ENCODE results near the gene KCNJ6.
"Not testable (repeated sequence)": the region's sequence is repeated elsewhere in the genome, so short reads cannot be mapped to it uniquely, and the experiment has no call there.

KCNJ6 gene

GRCh38 chr21:37668462-37669239 is 247.6 kb downstream of the KCNJ6 start:
- ATAC-seq = peak; percentile 21
- no peaks in the 10 kb centered on the region for H3K4me1 Mint-ChIP-seq
- H3K9me3 Mint-ChIP-seq = no peaks in the 10 kb centered on the region
- no peaks in the 10 kb centered on the region for H3K36me3 Mint-ChIP-seq
- no peak for DNase-seq (ENCODE audit: low spot score in 2 of 2)
- no peak overlapping the region for H3K27ac Mint-ChIP-seq
- H3K4me3 Mint-ChIP-seq = no peak overlapping the region

GRCh38 chr21:37667380-37667779 is 248.9 kb downstream of the KCNJ6 start:
- Mint-ChIP-seq H3K4me3 (no peak overlapping the region), H3K36me3 (no peaks in the 10 kb centered on the region), H3K27ac (no peak overlapping the region), H3K9me3 (no peaks in the 10 kb centered on the region), H3K4me1 (no peaks in the 10 kb centered on the region)
- DNase-seq (ENCODE audit: low spot score in 2 of 2) (no peak), ATAC-seq (no peak)

GRCh38 chr21:37665230-37666024 is 250.8 kb downstream of the KCNJ6 start:
- H3K36me3 Mint-ChIP-seq = no peaks in the 10 kb centered on the region
- DNase-seq (ENCODE audit: low spot score in 2 of 2) = no peak
- H3K9me3 Mint-ChIP-seq = no peaks in the 10 kb centered on the region
- H3K4me3 Mint-ChIP-seq = no peak overlapping the region
- no peak for ATAC-seq
- no peaks in the 10 kb centered on the region for H3K4me1 Mint-ChIP-seq
- no peak overlapping the region for H3K27ac Mint-ChIP-seq

- not testable (repeated sequence) for H3K27ac Mint-ChIP-seq; H3K4me1 Mint-ChIP-seq; DNase-seq (ENCODE audit: low spot score in 2 of 2); H3K9me3 Mint-ChIP-seq; H3K4me3 Mint-ChIP-seq; ATAC-seq; H3K36me3 Mint-ChIP-seq
Observed at GRCh38 chr21:37662227-37662626, 254.0 kb downstream of the KCNJ6 start.

- H3K4me3 Mint-ChIP-seq = no peak overlapping the region
- no peaks in the 10 kb centered on the region for H3K36me3 Mint-ChIP-seq
- no peak for DNase-seq (ENCODE audit: low spot score in 2 of 2)
- no peak for ATAC-seq
- H3K27ac Mint-ChIP-seq = no peak overlapping the region
- no peaks in the 10 kb centered on the region for H3K9me3 Mint-ChIP-seq
- H3K4me1 Mint-ChIP-seq = no peaks in the 10 kb centered on the region
Observed at GRCh38 chr21:37660709-37661108, 255.5 kb downstream of the KCNJ6 start.

- no peak overlapping the region for H3K27ac Mint-ChIP-seq
- H3K9me3 Mint-ChIP-seq = no peaks in the 10 kb centered on the region
- H3K4me3 Mint-ChIP-seq = no peak overlapping the region
- no peaks in the 10 kb centered on the region for H3K36me3 Mint-ChIP-seq
- DNase-seq (ENCODE audit: low spot score in 2 of 2) (no peak), ATAC-seq (peak; percentile 24)
- no peaks in the 10 kb centered on the region for H3K4me1 Mint-ChIP-seq
Observed at GRCh38 chr21:37659874-37660273, 256.4 kb downstream of the KCNJ6 start.

GRCh38 chr21:37658817-37659458 is 257.3 kb downstream of the KCNJ6 start:
- Mint-ChIP-seq H3K27ac (no peak overlapping the region), H3K4me1 (no peaks in the 10 kb centered on the region), H3K36me3 (no peaks in the 10 kb centered on the region), H3K9me3 (no peaks in the 10 kb centered on the region), H3K4me3 (no peak overlapping the region)
- DNase-seq (ENCODE audit: low spot score in 2 of 2) (no peak), ATAC-seq (no peak)

GRCh38 chr21:37658121-37658816 is 258.0 kb downstream of the KCNJ6 start:
- no peak for ATAC-seq
- DNase-seq (ENCODE audit: low spot score in 2 of 2) = no peak
- no peak overlapping the region for H3K27ac Mint-ChIP-seq

GRCh38 chr21:37656899-37657298 is 259.4 kb downstream of the KCNJ6 start:
- H3K9me3 Mint-ChIP-seq = no peaks in the 10 kb centered on the region
- no peak overlapping the region for H3K27ac Mint-ChIP-seq
- H3K36me3 Mint-ChIP-seq = no peaks in the 10 kb centered on the region
- no peak overlapping the region for H3K4me3 Mint-ChIP-seq
- no peak for ATAC-seq
- DNase-seq (ENCODE audit: low spot score in 2 of 2) = no peak
- no peaks in the 10 kb centered on the region for H3K4me1 Mint-ChIP-seq

More at GRCh38 chr21:37658121-37658816, 258.0 kb downstream of the KCNJ6 start:
- no peaks in the 10 kb centered on the region for H3K4me1 Mint-ChIP-seq
- H3K9me3 Mint-ChIP-seq = no peaks in the 10 kb centered on the region
- no peaks in the 10 kb centered on the region for H3K36me3 Mint-ChIP-seq
- H3K4me3 Mint-ChIP-seq = no peak overlapping the region

GRCh38 chr21:37655611-37656300 is 260.5 kb downstream of the KCNJ6 start:
- ATAC-seq = no peak
- H3K27ac Mint-ChIP-seq = no peak overlapping the region
- no peaks in the 10 kb centered on the region for H3K9me3 Mint-ChIP-seq
- H3K4me1 Mint-ChIP-seq = no peaks in the 10 kb centered on the region
- no peak overlapping the region for H3K4me3 Mint-ChIP-seq
- H3K36me3 Mint-ChIP-seq = no peaks in the 10 kb centered on the region
- DNase-seq (ENCODE audit: low spot score in 2 of 2) = no peak

GRCh38 chr21:37654596-37654995 is 261.7 kb downstream of the KCNJ6 start:
- Mint-ChIP-seq H3K27ac (no peak overlapping the region), H3K4me1 (no peaks in the 10 kb centered on the region), H3K9me3 (no peaks in the 10 kb centered on the region), H3K4me3 (no peak overlapping the region), H3K36me3 (no peaks in the 10 kb centered on the region)
- DNase-seq (ENCODE audit: low spot score in 2 of 2) = no peak
- no peak for ATAC-seq

GRCh38 chr21:37653201-37653600 is 263.1 kb downstream of the KCNJ6 start:
- ATAC-seq (no peak), DNase-seq (ENCODE audit: low spot score in 2 of 2) (no peak)
- H3K4me3 Mint-ChIP-seq = no peak overlapping the region
- no peaks in the 10 kb centered on the region for H3K9me3 Mint-ChIP-seq
- no peaks in the 10 kb centered on the region for H3K36me3 Mint-ChIP-seq
- no peak overlapping the region for H3K27ac Mint-ChIP-seq
- no peaks in the 10 kb centered on the region for H3K4me1 Mint-ChIP-seq

GRCh38 chr21:37647781-37648180 is 268.5 kb downstream of the KCNJ6 start:
- Mint-ChIP-seq H3K36me3 (no peaks in the 10 kb centered on the region), H3K4me3 (no peak overlapping the region), H3K27ac (no peak overlapping the region), H3K4me1 (no peaks in the 10 kb centered on the region), H3K9me3 (no peaks in the 10 kb centered on the region)
- ATAC-seq = peak; percentile 16
- DNase-seq (ENCODE audit: low spot score in 2 of 2) = no peak

- not testable (repeated sequence) for H3K27ac Mint-ChIP-seq; DNase-seq (ENCODE audit: low spot score in 2 of 2); H3K9me3 Mint-ChIP-seq; H3K4me1 Mint-ChIP-seq; ATAC-seq; H3K4me3 Mint-ChIP-seq; H3K36me3 Mint-ChIP-seq
Observed at GRCh38 chr21:37646761-37647160, 269.5 kb downstream of the KCNJ6 start.

GRCh38 chr21:37645848-37646247 is 270.4 kb downstream of the KCNJ6 start:
- Mint-ChIP-seq H3K36me3 (no peaks in the 10 kb centered on the region), H3K9me3 (no peaks in the 10 kb centered on the region), H3K4me3 (no peak overlapping the region), H3K4me1 (no peaks in the 10 kb centered on the region), H3K27ac (no peak overlapping the region)
- no peak for ATAC-seq
- no peak for DNase-seq (ENCODE audit: low spot score in 2 of 2)
